Thyroid gland (tissue), 4 donors: ENCODE data around the gene CCDC86. TPM values are rescaled to one million over a fixed set of nuclear protein-coding genes. Genes with fewer than 3 reads are reported as not detected.

Source experiments
- DNase-seq, 2 donors: peaks; one replicate each; pipeline ENCODE4 v3.0.0-alpha.2; 2019
- H3K27ac ChIP-seq, 3 donors: fragments of 200-600 bp; sonication (generic); 1 replicate in 2 of 3; 2 replicates in 1 of 3; pipeline ENCODE4 v1.5.1; 2016 to 2019; ENCODE audit warnings: mild to moderate bottlenecking in 1 of 3, moderate library complexity in 1 of 3
- H3K27me3 ChIP-seq: fragments of 200-600 bp; sonication (generic); one replicate; pipeline ENCODE4 v1.5.1; 2019
- H3K36me3 ChIP-seq, 2 donors: fragments of 200-600 bp; sonication (generic); one replicate each; pipeline ENCODE4 v1.5.1; 2016 to 2019
- H3K4me1 ChIP-seq, 2 donors: fragments of 200-600 bp; sonication (generic); one replicate each; pipeline ENCODE4 v1.5.1; 2017 to 2019
- H3K4me3 ChIP-seq, 3 donors: fragments of 200-600 bp; sonication (generic); replicated peaks in 1 of 3; 1 replicate in 2 of 3; 2 replicates in 1 of 3; pipeline ENCODE4 v1.5.1; 2016; ENCODE audit warnings: mild to moderate bottlenecking in 1 of 3
- H3K9me3 ChIP-seq: fragments of 200-600 bp; sonication (generic); one replicate; pipeline ENCODE4 v1.5.1; 2017
- POLR2A ChIP-seq, 2 donors: fragments of 450-650 bp; IDR thresholded peaks; one replicate each; pipeline ENCODE4 v1.6.1; 2017; ENCODE audit warnings: antibody characterized with exemption in 2 of 2, mild to moderate bottlenecking in 2 of 2, moderate library complexity in 1 of 2
- whole genome bisulfite sequencing, 2 donors: methylation state at CpG; one replicate each; pipeline ENCODE4 v1.1.5; 2017; 5-methylcytosine and 5-hydroxymethylcytosine counted together
- intact Hi-C: fragments of 100-400 bp; cut with DNase I; formaldehyde crosslinking; loops from one replicate; pipeline ENCODE4 v1.15.1; 2023
- total RNA-seq, 4 donors: library from RNA; depleted of rRNA; stranded (reverse); fragments of >200 nt; gene quantifications; one replicate each; pipeline ENCODE4 v1.2.3, GENCODE V29; 2016
- TF ChIP-seq, protein P1 (sequence below), 6 experiments: fragments of 200-600 bp in 3 of 6; fragments of 450-650 bp in 3 of 6; sonication (generic) in 3 of 6; IDR thresholded peaks; one replicate each; pipeline ENCODE4 v1.5.1; 2016 to 2019; ENCODE audit warnings: antibody characterized with exemption in 6 of 6, mild to moderate bottlenecking in 2 of 6, inconsistent platforms in 1 of 6, moderate library complexity in 1 of 6

The CCDC86 gene
- total RNA-seq, 4 donors from 2014 or later: 6.7 to 19.6 (median 14.2) TPM

- H3K27ac ChIP-seq: no peak overlapping the region
- no peaks in the 10 kb centered on the region for H3K36me3 ChIP-seq
- intact Hi-C loops: no loop called here
- no peaks in the 10 kb centered on the region for H3K27me3 ChIP-seq
- TF ChIP-seq POLR2A (IDR thresholded peaks at IDR 0.05): no peak
- TF ChIP-seq, protein P1, sequence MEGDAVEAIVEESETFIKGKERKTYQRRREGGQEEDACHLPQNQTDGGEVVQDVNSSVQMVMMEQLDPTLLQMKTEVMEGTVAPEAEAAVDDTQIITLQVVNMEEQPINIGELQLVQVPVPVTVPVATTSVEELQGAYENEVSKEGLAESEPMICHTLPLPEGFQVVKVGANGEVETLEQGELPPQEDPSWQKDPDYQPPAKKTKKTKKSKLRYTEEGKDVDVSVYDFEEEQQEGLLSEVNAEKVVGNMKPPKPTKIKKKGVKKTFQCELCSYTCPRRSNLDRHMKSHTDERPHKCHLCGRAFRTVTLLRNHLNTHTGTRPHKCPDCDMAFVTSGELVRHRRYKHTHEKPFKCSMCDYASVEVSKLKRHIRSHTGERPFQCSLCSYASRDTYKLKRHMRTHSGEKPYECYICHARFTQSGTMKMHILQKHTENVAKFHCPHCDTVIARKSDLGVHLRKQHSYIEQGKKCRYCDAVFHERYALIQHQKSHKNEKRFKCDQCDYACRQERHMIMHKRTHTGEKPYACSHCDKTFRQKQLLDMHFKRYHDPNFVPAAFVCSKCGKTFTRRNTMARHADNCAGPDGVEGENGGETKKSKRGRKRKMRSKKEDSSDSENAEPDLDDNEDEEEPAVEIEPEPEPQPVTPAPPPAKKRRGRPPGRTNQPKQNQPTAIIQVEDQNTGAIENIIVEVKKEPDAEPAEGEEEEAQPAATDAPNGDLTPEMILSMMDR (IDR thresholded peaks at IDR 0.05): no peak
- H3K4me1 ChIP-seq: no peaks in the 10 kb centered on the region
- DNase-seq: no peak
- 95 to 97% methylated on average over 4 of the region's 4 CpGs for WGBS, 2 donors
- H3K4me3 ChIP-seq: no peak overlapping the region
- H3K9me3 ChIP-seq: no peaks in the 10 kb centered on the region
These were observed 31.8 kb upstream of the CCDC86 start for GRCh38 chr11:60810151-60810550.

- H3K27ac ChIP-seq: no peak overlapping the region
- TF ChIP-seq, protein P1 (IDR thresholded peaks at IDR 0.05): no peak
- TF ChIP-seq POLR2A (IDR thresholded peaks at IDR 0.05): no peak
These were observed 31.3 kb upstream of the CCDC86 start for GRCh38 chr11:60810569-60810968.

DNA sequence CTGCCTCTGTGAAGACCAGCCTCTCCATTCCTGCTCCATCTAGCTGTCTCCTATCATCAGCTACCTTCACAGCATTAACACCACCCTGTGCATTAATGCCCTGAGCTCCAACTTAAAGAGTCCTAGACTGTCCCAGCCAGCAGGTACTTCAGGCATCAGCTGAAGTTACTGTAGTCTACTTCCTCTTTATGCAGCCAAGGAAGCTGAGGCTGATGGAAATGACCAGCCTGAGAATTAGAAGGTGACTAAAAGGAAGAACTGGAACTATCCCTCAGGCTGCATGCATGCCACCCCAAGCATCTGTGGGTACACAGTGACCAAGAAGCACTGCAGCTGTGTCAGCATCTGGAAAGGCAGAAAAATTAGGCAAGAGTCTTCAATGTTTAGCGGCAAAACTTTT lies 28.6 kb upstream of the CCDC86 start:
- Histone ChIP-seq H3K4me1 (no peaks in the 10 kb centered on the region), H3K27me3 (no peaks in the 10 kb centered on the region), H3K4me3 (no peak overlapping the region), H3K9me3 (no peaks in the 10 kb centered on the region), H3K36me3 (no peaks in the 10 kb centered on the region), H3K27ac (no peak overlapping the region)
- no peak for DNase-seq
- 73 to 85% methylated on average over 1 of the region's 1 CpG for WGBS, 2 donors
- intact Hi-C loops: no loop called here
- no peak for TF ChIP-seq POLR2A (IDR thresholded peaks at IDR 0.05)
- TF ChIP-seq, protein P1 (IDR thresholded peaks at IDR 0.05): no peak

More at GRCh38 chr11:60810569-60810968, 31.3 kb upstream of the CCDC86 start:
- H3K36me3 ChIP-seq: no peaks in the 10 kb centered on the region
- H3K4me3 ChIP-seq: no peak overlapping the region
- no peaks in the 10 kb centered on the region for H3K9me3 ChIP-seq
- DNase-seq: no peak
- no peaks in the 10 kb centered on the region for H3K27me3 ChIP-seq
- intact Hi-C loops: no loop called here
- WGBS, 2 donors: 61 to 68% methylated on average over 6 to 8 of the region's 8 CpGs
- no peaks in the 10 kb centered on the region for H3K4me1 ChIP-seq

DNA sequence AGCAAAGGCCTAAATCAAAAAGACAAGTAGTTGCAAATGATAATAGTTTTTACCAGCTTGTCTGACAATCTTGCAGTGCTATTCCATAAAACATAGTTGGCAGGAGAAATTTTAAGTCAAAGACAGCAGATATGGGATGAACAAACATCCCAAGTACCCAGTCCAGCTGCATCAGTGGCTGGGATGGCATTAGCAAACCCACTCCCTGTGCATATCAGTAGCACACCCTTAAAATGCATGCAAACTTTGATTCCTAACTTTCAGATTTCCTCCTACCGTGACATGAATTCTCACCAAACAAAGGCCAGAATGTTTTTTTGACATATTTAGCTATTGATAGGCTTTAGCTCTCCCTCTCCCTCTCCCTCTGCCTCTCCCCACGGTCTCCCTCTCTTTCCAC lies 27.8 kb upstream of the CCDC86 start:
- DNase-seq: no peak
- Histone ChIP-seq H3K27ac (no peak overlapping the region), H3K4me3 (no peak overlapping the region), H3K4me1 (no peaks in the 10 kb centered on the region), H3K9me3 (no peaks in the 10 kb centered on the region), H3K36me3 (no peaks in the 10 kb centered on the region), H3K27me3 (no peaks in the 10 kb centered on the region)
- intact Hi-C loops: no loop called here
- TF ChIP-seq, protein P1 (IDR thresholded peaks at IDR 0.05): no peak
- no peak for TF ChIP-seq POLR2A (IDR thresholded peaks at IDR 0.05)
- 90 to 91% methylated on average over 2 of the region's 2 CpGs for WGBS, 2 donors

DNA sequence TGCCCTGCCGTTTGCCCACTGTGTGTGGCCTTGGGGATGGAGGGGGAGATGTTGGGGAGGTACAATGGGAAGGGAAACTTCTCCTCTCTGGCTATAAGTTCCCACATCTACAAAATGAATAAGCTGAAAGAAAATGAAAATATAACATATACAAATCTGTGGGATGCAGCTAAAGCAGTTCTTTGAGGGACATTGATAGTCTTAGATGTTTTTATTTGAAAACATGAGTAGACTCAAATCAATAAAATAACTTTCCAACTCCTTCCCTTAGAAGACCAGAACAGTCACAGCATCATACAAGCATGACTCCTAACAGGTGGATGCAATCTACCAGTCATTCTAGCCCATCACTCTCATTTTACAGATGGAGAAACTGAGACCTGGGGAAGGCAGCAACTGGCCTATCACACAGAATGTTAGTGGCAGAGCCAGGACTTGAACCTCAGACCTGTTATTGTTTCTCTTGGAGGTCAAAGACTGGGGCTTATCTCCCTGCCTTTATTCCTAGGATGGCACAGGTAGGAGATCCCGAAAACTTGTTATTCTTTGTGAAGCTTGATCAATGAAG lies 25.2 kb upstream of the CCDC86 start:
- TF ChIP-seq, protein P1 (IDR thresholded peaks at IDR 0.05): no peak
- TF ChIP-seq POLR2A (IDR thresholded peaks at IDR 0.05): no peak
- no peaks in the 10 kb centered on the region for H3K4me1 ChIP-seq
- H3K36me3 ChIP-seq: no peaks in the 10 kb centered on the region
- H3K9me3 ChIP-seq: no peaks in the 10 kb centered on the region
- no peak overlapping the region for H3K27ac ChIP-seq
- intact Hi-C loops: no loop called here
- H3K4me3 ChIP-seq: no peak overlapping the region
- DNase-seq: no peak
- WGBS, 2 donors: 78 to 95% methylated on average over 2 of the region's 2 CpGs
- no peaks in the 10 kb centered on the region for H3K27me3 ChIP-seq
